ENCODE measurements around the gene SYNE3. TPM values are rescaled to one million over a fixed set of nuclear protein-coding genes. Genes with fewer than 3 reads are reported as not detected.

SYNE3 gene
- total and polyA plus RNA-seq, 7 donors: 0.45 to 4.7 (median 3.4) TPM

- DNase-seq: no peak
- H3K36me3 ChIP-seq (ENCODE audit: insufficient read depth in 1 of 2, low read depth in 1 of 2): peaks cover 0 to 5% of the 10 kb centered on the region in 2 donors
- H3K9me3 ChIP-seq: no peaks in the 10 kb centered on the region
- H3K27me3 ChIP-seq (ENCODE audit: insufficient read depth in 3 of 3, low read length in 2 of 3): no peaks in the 10 kb centered on the region
- H3K4me3 ChIP-seq: no peak overlapping the region
- intact Hi-C loops (cut with DNase I): no loop called here
- ATAC-seq: no peak
- no peak for TF ChIP-seq CTCF (IDR thresholded peaks at IDR 0.05)
- H3K27ac ChIP-seq: no peak overlapping the region
- WGBS, 3 donors: 73 to 78% (median 76%) methylated on average over 12 of the region's 12 CpGs
- peaks cover 18% of the 10 kb centered on the region for H3K4me1 ChIP-seq
Measured at GRCh38 chr14:95523051-95523814, 6.8 kb upstream of the SYNE3 start.

GRCh38 chr14:95522556-95522955 lies 6.1 kb upstream of the SYNE3 start:
- intact Hi-C loops (cut with DNase I): no loop called here
- TF ChIP-seq CTCF (IDR thresholded peaks at IDR 0.05): no peak
- peaks cover 21% of the 10 kb centered on the region for H3K4me1 ChIP-seq
- no peaks in the 10 kb centered on the region for H3K9me3 ChIP-seq
- DNase-seq (no peak), ATAC-seq (no peak)
- no peak overlapping the region for H3K27ac ChIP-seq
- WGBS, 3 donors: 84 to 90% (median 86%) methylated on average over 4 of the region's 4 CpGs
- H3K36me3 ChIP-seq (ENCODE audit: insufficient read depth in 1 of 2, low read depth in 1 of 2): peaks cover 0 to 5% of the 10 kb centered on the region in 2 donors
- H3K27me3 ChIP-seq (ENCODE audit: insufficient read depth in 3 of 3, low read length in 2 of 3): no peaks in the 10 kb centered on the region
- H3K4me3 ChIP-seq: no peak overlapping the region

- Histone ChIP-seq H3K27me3 (ENCODE audit: insufficient read depth in 3 of 3, low read length in 2 of 3) (no peaks in the 10 kb centered on the region), H3K27ac (no peak overlapping the region), H3K36me3 (ENCODE audit: insufficient read depth in 1 of 2, low read depth in 1 of 2) (peaks cover 0 to 5% of the 10 kb centered on the region in 2 donors), H3K4me1 (peaks cover 26% of the 10 kb centered on the region), H3K4me3 (no peak overlapping the region), H3K9me3 (no peaks in the 10 kb centered on the region)
- intact Hi-C loops (cut with DNase I): no loop called here
- no peak for DNase-seq
- TF ChIP-seq CTCF (IDR thresholded peaks at IDR 0.05): no peak
- WGBS, 3 donors: 82 to 84% (median 84%) methylated on average over 11 of the region's 11 CpGs
- no peak for ATAC-seq
Measured at GRCh38 chr14:95522116-95522515, 5.7 kb upstream of the SYNE3 start.

GRCh38 chr14:95521001-95521400 lies 4.6 kb upstream of the SYNE3 start:
- peaks cover 30% of the 10 kb centered on the region for H3K4me1 ChIP-seq

More at GRCh38 chr14:95521001-95521400, 4.6 kb upstream of the SYNE3 start:
- no peak for TF ChIP-seq CTCF (IDR thresholded peaks at IDR 0.05)
- H3K27me3 ChIP-seq (ENCODE audit: insufficient read depth in 3 of 3, low read length in 2 of 3): no peaks in the 10 kb centered on the region
- ATAC-seq (no peak), DNase-seq (no peak)
- H3K9me3 ChIP-seq: no peaks in the 10 kb centered on the region
- no peak overlapping the region for H3K4me3 ChIP-seq
- intact Hi-C loops (cut with DNase I): no loop called here
- H3K36me3 ChIP-seq (ENCODE audit: insufficient read depth in 1 of 2, low read depth in 1 of 2): peaks cover 0 to 5% of the 10 kb centered on the region in 2 donors
- 85 to 94% (median 89%) methylated on average over 4 of the region's 4 CpGs for WGBS, 3 donors
- H3K27ac ChIP-seq: no peak overlapping the region
